IMR-90 (cell line): ENCODE data around the gene FTO. TPM values are rescaled to one million over a fixed set of nuclear protein-coding genes. Genes with fewer than 3 reads are reported as not detected.

Experiments
- ATAC-seq: fragments of 200-7000 bp; cut with Tn5 transposase; 2 replicates; pipeline ENCODE4 v1.9.1; 2020; ENCODE audit warnings: low read depth, mild to moderate bottlenecking, moderate library complexity
- BruUV-seq: library from RNA; stranded (reverse); fragments of 400-500 nt; replicated peaks from 2 replicates; lab custom pipeline; 2021; lab: Mats Ljungman, UMichigan
- CTCF ChIA-PET: fragments of 300-600 bp; formaldehyde crosslinking; extraction: SDS; loops from one replicate; lab custom pipeline; 2021; ENCODE audit warnings: antibody characterized with exemption; lab: Yijun Ruan, JAX
- POLR2A ChIA-PET: fragments of 300-600 bp; sonication (Branson Sonifier 250); formaldehyde crosslinking; loops from one replicate; lab custom pipeline; 2022; ENCODE audit warnings: antibody characterized with exemption; ENCODE audit not compliant: unreplicated experiment; lab: Charles Lee
- DNase-seq: peaks from one replicate; pipeline ENCODE4 v3.0.0; 2013
- H2AFZ ChIP-seq: replicated peaks from 2 replicates; pipeline ENCODE3; 2013; ENCODE audit warnings: low read length, mild to moderate bottlenecking; ENCODE audit not compliant: poor library complexity
- H2AK5ac ChIP-seq: 2 replicates; pipeline ENCODE4 v1.6.1; 2013; ENCODE audit warnings: low read depth, low read length, inconsistent platforms
- H2AK9ac ChIP-seq: replicated peaks from 2 replicates; pipeline ENCODE3; 2013; ENCODE audit warnings: mild to moderate bottlenecking, low read depth, low read length, moderate library complexity; ENCODE audit not compliant: poor library complexity
- H2BK120ac ChIP-seq: 2 replicates; pipeline ENCODE4 v1.6.1; 2013; ENCODE audit warnings: low read depth, low read length, inconsistent platforms
- H2BK15ac ChIP-seq: 3 replicates; pipeline ENCODE4 v1.6.1; 2013; ENCODE audit warnings: low read depth, low read length, inconsistent platforms
- H2BK20ac ChIP-seq: 2 replicates; pipeline ENCODE4 v1.6.1; 2013; ENCODE audit warnings: low read depth, mild to moderate bottlenecking, inconsistent platforms, low read length, moderate library complexity
- H2BK5ac ChIP-seq: 2 replicates; pipeline ENCODE4 v1.6.1; 2013; ENCODE audit warnings: mild to moderate bottlenecking, low read depth, low read length, inconsistent platforms; ENCODE audit not compliant: poor library complexity, severe bottlenecking
- H3K14ac ChIP-seq: replicated peaks from 2 replicates; pipeline ENCODE4 v1.6.1; 2013; ENCODE audit warnings: low read depth, low read length, inconsistent platforms
- H3K18ac ChIP-seq: 2 replicates; pipeline ENCODE4 v1.6.1; 2013; ENCODE audit warnings: low read depth, low read length, control low read depth
- H3K23ac ChIP-seq: 2 replicates; pipeline ENCODE4 v1.6.1; 2013; ENCODE audit warnings: low read depth, low read length, inconsistent platforms
- H3K27ac ChIP-seq: 2 replicates; pipeline ENCODE4 v1.5.1; 2013; ENCODE audit warnings: mild to moderate bottlenecking, control low read depth, low read length; ENCODE audit not compliant: insufficient read depth
- H3K27me3 ChIP-seq: 2 replicates; pipeline ENCODE4 v1.6.1; 2013; ENCODE audit warnings: low read length; ENCODE audit not compliant: control insufficient read depth, insufficient read depth
- H3K36me3 ChIP-seq: 2 replicates; pipeline ENCODE4 v1.6.1; 2013; ENCODE audit warnings: low read length, mixed read lengths; ENCODE audit not compliant: control insufficient read depth, insufficient read depth
- H3K4ac ChIP-seq: 2 replicates; pipeline ENCODE4 v1.6.1; 2013; ENCODE audit warnings: low read depth, low read length, inconsistent platforms
- H3K4me1 ChIP-seq: 2 replicates; pipeline ENCODE4 v1.6.1; 2013; ENCODE audit warnings: low read length, mixed read lengths; ENCODE audit not compliant: control insufficient read depth, insufficient read depth
- H3K4me2 ChIP-seq: 2 replicates; pipeline ENCODE4 v1.6.1; 2013; ENCODE audit warnings: low read depth, mild to moderate bottlenecking, control low read depth, low read length, moderate library complexity
- H3K4me3 ChIP-seq: 2 replicates; pipeline ENCODE4 v1.5.1; 2013; ENCODE audit warnings: low read depth, mild to moderate bottlenecking, control low read depth, low read length, moderate library complexity; ENCODE audit not compliant: insufficient read depth
- H3K56ac ChIP-seq: 2 replicates; pipeline ENCODE4 v1.6.1; 2013; ENCODE audit warnings: low read length, inconsistent platforms; ENCODE audit not compliant: insufficient read depth; ENCODE audit errors: extremely low read depth
- H3K79me1 ChIP-seq, 2 experiments: 2 replicates each; pipeline ENCODE4 v1.6.1; 2013; ENCODE audit warnings: low read length in 2 of 2, inconsistent platforms in 1 of 2, low read depth in 1 of 2
- H3K9ac ChIP-seq: 2 replicates; pipeline ENCODE4 v1.6.1; 2013; ENCODE audit warnings: low read depth, low read length, control low read depth
- H3K9me1 ChIP-seq: 2 replicates; pipeline ENCODE4 v1.6.1; 2013; ENCODE audit warnings: low read length, inconsistent platforms; ENCODE audit not compliant: insufficient read depth
- H3K9me3 ChIP-seq: 2 replicates; pipeline ENCODE4 v1.6.1; 2013; ENCODE audit warnings: low read length; ENCODE audit not compliant: control insufficient read depth, insufficient read depth
- H4K20me1 ChIP-seq: 2 replicates; pipeline ENCODE4 v1.6.1; 2013; ENCODE audit warnings: low read length, inconsistent platforms; ENCODE audit not compliant: insufficient read depth
- H4K5ac ChIP-seq: 2 replicates; pipeline ENCODE4 v1.6.1; 2013; ENCODE audit warnings: mild to moderate bottlenecking, low read depth, low read length, control low read depth
- H4K8ac ChIP-seq, 2 experiments: 2 replicates each; pipeline ENCODE4 v1.6.1; 2013; ENCODE audit warnings: low read depth in 2 of 2, low read length in 2 of 2, control low read depth in 1 of 2, inconsistent platforms in 1 of 2
- H4K91ac ChIP-seq: 2 replicates; pipeline ENCODE4 v1.6.1; 2013; ENCODE audit warnings: low read depth, low read length, inconsistent platforms; ENCODE audit not compliant: insufficient read depth
- CEBPB ChIP-seq: IDR thresholded peaks from 2 replicates; pipeline ENCODE4 v1.6.1; 2012; ENCODE audit warnings: low read depth, low read length, improper control_type of control experiment
- ELK1 ChIP-seq: fragments of 150-350 bp; IDR thresholded peaks from 2 replicates; pipeline ENCODE4 v1.6.1; 2016; ENCODE audit warnings: low read depth, mild to moderate bottlenecking, low read length, moderate library complexity, borderline replicate concordance
- FOS ChIP-seq: fragments of 150-350 bp; IDR thresholded peaks from 2 replicates; pipeline ENCODE4 v1.6.1; 2016; ENCODE audit warnings: low read depth, low read length
- MAFK ChIP-seq: IDR thresholded peaks from 2 replicates; pipeline ENCODE4 v1.6.1; 2012; ENCODE audit warnings: low read depth, low read length, improper control_type of control experiment
- MAZ ChIP-seq: IDR thresholded peaks from 2 replicates; pipeline ENCODE4 v1.6.1; 2012; ENCODE audit warnings: low read depth, mild to moderate bottlenecking, low read length, improper control_type of control experiment, moderate library complexity, borderline replicate concordance
- NFE2L2 ChIP-seq: fragments of 150-350 bp; IDR thresholded peaks from 2 replicates; pipeline ENCODE4 v1.6.1; 2016; ENCODE audit warnings: low read depth, mild to moderate bottlenecking, low read length
- POLR2A ChIP-seq: IDR thresholded peaks from 2 replicates; pipeline ENCODE4 v1.6.1; 2012; ENCODE audit warnings: mild to moderate bottlenecking, low read depth, low read length
- RAD21 ChIP-seq: IDR thresholded peaks from 2 replicates; pipeline ENCODE4 v1.6.1; 2012; ENCODE audit warnings: low read length, improper control_type of control experiment
- RCOR1 ChIP-seq: IDR thresholded peaks from 2 replicates; pipeline ENCODE4 v1.6.1; 2012; ENCODE audit warnings: mild to moderate bottlenecking, low read length, improper control_type of control experiment; ENCODE audit not compliant: insufficient replicate concordance
- RFX5 ChIP-seq: IDR thresholded peaks from 2 replicates; pipeline ENCODE4 v1.8.0; 2012; ENCODE audit warnings: low read depth, mild to moderate bottlenecking, low read length, moderate library complexity
- SMC3 ChIP-seq: fragments of 150-350 bp; IDR thresholded peaks from 2 replicates; pipeline ENCODE4 v1.6.1; 2016; ENCODE audit warnings: low read depth, mild to moderate bottlenecking, antibody characterized with exemption, low read length, moderate library complexity
- USF2 ChIP-seq: fragments of 150-350 bp; IDR thresholded peaks from 2 replicates; pipeline ENCODE4 v1.6.1; 2017; ENCODE audit warnings: mild to moderate bottlenecking, antibody characterized with exemption, low read length, low read depth
- whole genome bisulfite sequencing, 2 experiments: methylation state at CpG; one replicate each; pipeline versions ENCODE4 v1.1.5 to v1.1.7; 2013; ENCODE audit warnings: missing lambda C conversion rate in 2 of 2; ENCODE audit not compliant: insufficient read length in 1 of 2; ENCODE audit errors: extremely low coverage in 2 of 2; 5-methylcytosine and 5-hydroxymethylcytosine counted together
- dilution Hi-C: fragments of 300-500 bp; cut with HindIII; formaldehyde crosslinking; loops from one replicate; pipeline ENCODE4 v1.14.3; 2018; ENCODE audit warnings: low sequenced_read_pairs; ENCODE audit not compliant: unreplicated experiment
- in situ Hi-C: fragments of 300-500 bp; cut with MboI; formaldehyde crosslinking; loops from 3 replicates; pipeline ENCODE4 v1.14.3; 2019; ENCODE audit warnings: low sequenced_read_pairs, inconsistent platforms, mixed read lengths
- intact Hi-C: fragments of 100-400 bp; cut with micrococcal nuclease; formaldehyde crosslinking; loops from 2 replicates; pipeline ENCODE4 v1.10.0; 2022
- polyA plus RNA-seq, 3 experiments: library from polyadenylated mRNA; depleted of rRNA; stranded (reverse); fragments of >200 nt; gene quantifications; 2 replicates each; pipeline ENCODE4 v1.2.3, GENCODE V29; 2012; ENCODE audit warnings: low replicate concordance in 1 of 3
- total RNA-seq: library from RNA; depleted of rRNA; stranded (reverse); fragments of >200 nt; gene quantifications from 2 replicates; pipeline ENCODE4 v1.2.3, GENCODE V29; 2012

Gene FTO
- total and polyA plus RNA-seq, 2 of the 4 experiments (the other 2 are of a cell fraction), result 70.3 to 132 TPM

- Histone ChIP-seq H2AFZ (no peak overlapping the region), H3K9me3 (no peaks in the 10 kb centered on the region), H3K23ac (no peak overlapping the region), H3K9ac (no peak overlapping the region), H3K4me3 (no peak overlapping the region), H2BK5ac (no peak overlapping the region), H3K36me3 (peaks cover 3% of the 10 kb centered on the region; the same call in 1 of the 2 replicates), H3K56ac (no peak overlapping the region), H2BK20ac (no peak overlapping the region), H2BK15ac (no peak overlapping the region), H2BK120ac (no peak overlapping the region), H4K91ac (no peak overlapping the region), H4K20me1 (peaks cover 6% of the 10 kb centered on the region; the same call in 1 of the 2 replicates), H3K14ac (no peak overlapping the region), H3K18ac (no peak overlapping the region), H3K9me1 (0 out of 2 replicates have a peak, but pooled peaks cover 2% of the 10 kb centered on the region), H3K4me1 (peaks cover 2% of the 10 kb centered on the region; the same call in 1 of the 2 replicates), H2AK5ac (no peak overlapping the region), H3K27me3 (no peaks in the 10 kb centered on the region), H2AK9ac (no peak overlapping the region), H3K4ac (no peak overlapping the region), H3K27ac (no peak overlapping the region), H3K4me2 (no peak overlapping the region), H4K8ac (no peak overlapping the region), H4K5ac (no peak overlapping the region), H3K79me1 (peaks cover 25 to 61% of the 10 kb centered on the region in 2 experiments)
- dilution Hi-C loops, result no loop called here
- BruUV-seq, result no TSS peak
- ChIA-PET CTCF (no interaction called here), POLR2A (no interaction called here)
- no peak for ATAC-seq
- TF ChIP-seq RAD21, result no peak
- no peak for TF ChIP-seq CEBPB
- no peak for TF ChIP-seq SMC3
- no peak for TF ChIP-seq POLR2A
- TF ChIP-seq NFE2L2, result no peak
- TF ChIP-seq RFX5, result no peak
- no peak for TF ChIP-seq FOS
- TF ChIP-seq MAFK, result no peak
- no peak for TF ChIP-seq MAZ
- no peak for TF ChIP-seq RCOR1
- no peak for TF ChIP-seq ELK1
- no peak for TF ChIP-seq USF2
- no CpG with 5 or more reads among the region's 3 CpGs for WGBS, 2 experiments
- intact Hi-C loops, result no loop called here
- no peak for DNase-seq
- in situ Hi-C loops, result no loop called here
These were observed 3.7 kb downstream of the FTO start for GRCh38 chr16:53707671-53708070.
